ENCODE data around the gene C2orf78.
"Not testable (repeated sequence)": the region's sequence is repeated elsewhere in the genome, so short reads cannot be mapped to it uniquely, and the experiment has no call there.

- not testable (repeated sequence) for TF ChIP-seq POLR2A, FOS (IDR thresholded peaks at IDR 0.05; ENCODE audit: low read depth, low read length)
Observed at GRCh38 chr2:73754332-73754731, 29.7 kb upstream of the C2orf78 start.

Data from IMR-90 (cell line).